Spleen (tissue), 7 donors: ENCODE results near the gene FBXL16.

ENCODE experiments used
- POLR2A ChIP-seq, 3 donors: fragments of 450-650 bp; IDR thresholded peaks; one replicate each; pipeline ENCODE4 v1.5.1; 2017; ENCODE audit warnings: antibody characterized with exemption in 3 of 3, mild to moderate bottlenecking in 1 of 3
- POLR2AphosphoS5 ChIP-seq, 3 donors: sonication (generic); formaldehyde crosslinking; IDR thresholded peaks; one replicate each; pipeline ENCODE4 v1.5.1; 2017; ENCODE audit warnings: antibody characterized with exemption in 3 of 3
- TF ChIP-seq, protein P1 (sequence below), 11 experiments: fragments of 200-600 bp in 7 of 11; fragments of 450-650 bp in 4 of 11; sonication (generic) in 4 of 11; IDR thresholded peaks in 8 of 11; conservative IDR thresholded peaks in 3 of 11; 1 replicate in 7 of 11; 2 replicates in 4 of 11; pipeline versions ENCODE4 v1.4.0 to v1.8.0; 2016 to 2021; ENCODE audit warnings: antibody characterized with exemption in 11 of 11, inconsistent platforms in 4 of 11, mild to moderate bottlenecking in 1 of 11
- donor health status: DM: no; HTN: no; CAD: no; lungs with moderate emphysema.
- donor health status: DM: no; HTN: no; CAD: no.
- donor health status: DM: no; HTN: no; CAD: no.

- TF ChIP-seq POLR2A (IDR thresholded peaks at IDR 0.05) (no peak), POLR2AphosphoS5 (IDR thresholded peaks at IDR 0.05) (no peak)
- TF ChIP-seq, protein P1, sequence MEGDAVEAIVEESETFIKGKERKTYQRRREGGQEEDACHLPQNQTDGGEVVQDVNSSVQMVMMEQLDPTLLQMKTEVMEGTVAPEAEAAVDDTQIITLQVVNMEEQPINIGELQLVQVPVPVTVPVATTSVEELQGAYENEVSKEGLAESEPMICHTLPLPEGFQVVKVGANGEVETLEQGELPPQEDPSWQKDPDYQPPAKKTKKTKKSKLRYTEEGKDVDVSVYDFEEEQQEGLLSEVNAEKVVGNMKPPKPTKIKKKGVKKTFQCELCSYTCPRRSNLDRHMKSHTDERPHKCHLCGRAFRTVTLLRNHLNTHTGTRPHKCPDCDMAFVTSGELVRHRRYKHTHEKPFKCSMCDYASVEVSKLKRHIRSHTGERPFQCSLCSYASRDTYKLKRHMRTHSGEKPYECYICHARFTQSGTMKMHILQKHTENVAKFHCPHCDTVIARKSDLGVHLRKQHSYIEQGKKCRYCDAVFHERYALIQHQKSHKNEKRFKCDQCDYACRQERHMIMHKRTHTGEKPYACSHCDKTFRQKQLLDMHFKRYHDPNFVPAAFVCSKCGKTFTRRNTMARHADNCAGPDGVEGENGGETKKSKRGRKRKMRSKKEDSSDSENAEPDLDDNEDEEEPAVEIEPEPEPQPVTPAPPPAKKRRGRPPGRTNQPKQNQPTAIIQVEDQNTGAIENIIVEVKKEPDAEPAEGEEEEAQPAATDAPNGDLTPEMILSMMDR (IDR thresholded peaks at IDR 0.05 in 8 of 11, conservative IDR thresholded peaks at IDR 0.05 in 3 of 11): no peak
Measured at GRCh38 chr16:717450-718245, 12.0 kb upstream of the FBXL16 start.
